Liver (tissue), 3 donors: Measurements from ENCODE around the gene VWDE.

Experiments
- JUND ChIP-seq, 2 donors: IDR thresholded peaks; 2 replicates each; pipeline ENCODE4 v1.6.1; 2016; ENCODE audit warnings: antibody characterized with exemption in 2 of 2
- MAX ChIP-seq: IDR thresholded peaks from 2 replicates; pipeline ENCODE4 v1.6.1; 2016; ENCODE audit warnings: antibody characterized with exemption
- SP1 ChIP-seq: IDR thresholded peaks from 2 replicates; pipeline ENCODE4 v1.6.1; 2018; ENCODE audit warnings: antibody characterized with exemption, mild to moderate bottlenecking
- TAF1 ChIP-seq: conservative IDR thresholded peaks from 2 replicates; pipeline ENCODE4 v1.6.1; 2016; ENCODE audit warnings: antibody characterized with exemption, mild to moderate bottlenecking
- TF ChIP-seq, protein P1 (sequence below): fragments of 150-350 bp; IDR thresholded peaks from 2 replicates; pipeline ENCODE4 v1.5.1; 2017; ENCODE audit warnings: improper control_type of control experiment, low read depth, low read length; ENCODE audit not compliant: missing input control
- donor health status: healthy.
- donor health status: healthy.

GRCh38 chr7:12444785-12445184, 41.1 kb upstream of the VWDE start:
- no peak for TF ChIP-seq JUND (IDR thresholded peaks at IDR 0.05)
- no peak for TF ChIP-seq SP1
- TF ChIP-seq, protein P1, sequence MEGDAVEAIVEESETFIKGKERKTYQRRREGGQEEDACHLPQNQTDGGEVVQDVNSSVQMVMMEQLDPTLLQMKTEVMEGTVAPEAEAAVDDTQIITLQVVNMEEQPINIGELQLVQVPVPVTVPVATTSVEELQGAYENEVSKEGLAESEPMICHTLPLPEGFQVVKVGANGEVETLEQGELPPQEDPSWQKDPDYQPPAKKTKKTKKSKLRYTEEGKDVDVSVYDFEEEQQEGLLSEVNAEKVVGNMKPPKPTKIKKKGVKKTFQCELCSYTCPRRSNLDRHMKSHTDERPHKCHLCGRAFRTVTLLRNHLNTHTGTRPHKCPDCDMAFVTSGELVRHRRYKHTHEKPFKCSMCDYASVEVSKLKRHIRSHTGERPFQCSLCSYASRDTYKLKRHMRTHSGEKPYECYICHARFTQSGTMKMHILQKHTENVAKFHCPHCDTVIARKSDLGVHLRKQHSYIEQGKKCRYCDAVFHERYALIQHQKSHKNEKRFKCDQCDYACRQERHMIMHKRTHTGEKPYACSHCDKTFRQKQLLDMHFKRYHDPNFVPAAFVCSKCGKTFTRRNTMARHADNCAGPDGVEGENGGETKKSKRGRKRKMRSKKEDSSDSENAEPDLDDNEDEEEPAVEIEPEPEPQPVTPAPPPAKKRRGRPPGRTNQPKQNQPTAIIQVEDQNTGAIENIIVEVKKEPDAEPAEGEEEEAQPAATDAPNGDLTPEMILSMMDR: no peak
- no peak for TF ChIP-seq TAF1
- no peak for TF ChIP-seq MAX
